HepG2 (cell line): ENCODE measurements around the gene CEP104. TPM values are rescaled to one million over a fixed set of nuclear protein-coding genes. Genes with fewer than 3 reads are reported as not detected.

ENCODE experiments used
- AGO1 ChIP-seq: fragments of 200-400 bp; formaldehyde crosslinking; IDR thresholded peaks from 2 replicates; pipeline ENCODE4 v1.6.1; 2017; ENCODE audit warnings: mild to moderate bottlenecking, low read depth, low read length, moderate library complexity; ENCODE audit not compliant: poor library complexity, severe bottlenecking
- BRD4 ChIP-seq: sonication (generic); formaldehyde crosslinking; IDR thresholded peaks from 2 replicates; pipeline ENCODE4 v1.4.0; 2020; ENCODE audit warnings: missing genetic modification reagents
- HES4 ChIP-seq: sonication (generic); formaldehyde crosslinking; IDR thresholded peaks from 2 replicates; pipeline ENCODE4 v1.9.0; 2021; ENCODE audit warnings: mild to moderate bottlenecking, missing genetic modification reagents, borderline replicate concordance
- HOXA5 ChIP-seq: sonication (generic); formaldehyde crosslinking; IDR thresholded peaks from 2 replicates; pipeline ENCODE4 v1.4.0; 2020; ENCODE audit warnings: missing genetic modification reagents
- IRF2 ChIP-seq: IDR thresholded peaks from 2 replicates; pipeline ENCODE4 v1.6.1; 2018; ENCODE audit warnings: missing genetic modification reagents, missing compliant biosample characterization
- KAT7 ChIP-seq: IDR thresholded peaks from 2 replicates; pipeline ENCODE4 v1.6.1; 2018; ENCODE audit warnings: borderline replicate concordance, missing compliant biosample characterization
- MED13 ChIP-seq: sonication (generic); formaldehyde crosslinking; IDR thresholded peaks from 2 replicates; pipeline ENCODE4 v1.5.0; 2020; ENCODE audit warnings: missing genetic modification reagents
- MED8 ChIP-seq: sonication (generic); formaldehyde crosslinking; IDR thresholded peaks from 2 replicates; pipeline ENCODE4 v1.8.1; 2023; ENCODE audit warnings: mild to moderate bottlenecking, missing genetic modification reagents; ENCODE audit not compliant: insufficient replicate concordance
- NFATC3 ChIP-seq: sonication (generic); formaldehyde crosslinking; IDR thresholded peaks from 2 replicates; pipeline ENCODE4 v1.5.1; 2020; ENCODE audit warnings: mild to moderate bottlenecking, missing genetic modification reagents
- ONECUT2 ChIP-seq: sonication (generic); formaldehyde crosslinking; IDR thresholded peaks from 2 replicates; pipeline ENCODE4 v1.4.0; 2020; ENCODE audit warnings: missing genetic modification reagents
- RXRB ChIP-seq: IDR thresholded peaks from 2 replicates; pipeline ENCODE4 v1.6.1; 2016; ENCODE audit warnings: borderline replicate concordance, missing genetic modification reagents, missing compliant biosample characterization
- SMARCE1 ChIP-seq: fragments of 450-650 bp; IDR thresholded peaks from 2 replicates; pipeline ENCODE4 v1.6.1; 2017; ENCODE audit warnings: borderline replicate concordance
- SP140L ChIP-seq: sonication (generic); formaldehyde crosslinking; IDR thresholded peaks from 2 replicates; pipeline ENCODE4 v1.4.0; 2020; ENCODE audit warnings: missing genetic modification reagents, borderline replicate concordance
- TBX2 ChIP-seq: sonication (generic); formaldehyde crosslinking; IDR thresholded peaks from 2 replicates; pipeline ENCODE4 v1.5.0; 2020; ENCODE audit warnings: missing genetic modification reagents, mild to moderate bottlenecking, borderline replicate concordance
- TCF12 ChIP-seq, 2 experiments: fragments of 450-650 bp in 1 of 2; sonication (generic) in 1 of 2; formaldehyde crosslinking in 1 of 2; IDR thresholded peaks; 2 replicates each; pipeline versions ENCODE4 v1.6.1 to v1.8.0; 2017 to 2022; ENCODE audit warnings: antibody characterized with exemption in 1 of 2, mild to moderate bottlenecking in 1 of 2, missing genetic modification reagents in 1 of 2, moderate library complexity in 1 of 2
- ZFYVE20 ChIP-seq: sonication (generic); formaldehyde crosslinking; IDR thresholded peaks from 2 replicates; pipeline ENCODE4 v1.8.0; 2023; ENCODE audit warnings: low read depth, mild to moderate bottlenecking, moderate library complexity, missing genetic modification reagents, borderline replicate concordance
- ZKSCAN8 ChIP-seq: IDR thresholded peaks from 2 replicates; pipeline ENCODE4 v1.6.1; 2016; ENCODE audit warnings: borderline replicate concordance, missing genetic modification reagents, missing compliant biosample characterization
- ZNF12 ChIP-seq: sonication (generic); formaldehyde crosslinking; IDR thresholded peaks from 2 replicates; pipeline ENCODE4 v1.5.0; 2020; ENCODE audit warnings: missing genetic modification reagents
- ZNF30 ChIP-seq: sonication (generic); formaldehyde crosslinking; IDR thresholded peaks from 2 replicates; pipeline ENCODE4 v1.5.0; 2020; ENCODE audit warnings: mild to moderate bottlenecking, missing genetic modification reagents
- ZNF572 ChIP-seq: sonication (generic); formaldehyde crosslinking; IDR thresholded peaks from 2 replicates; pipeline ENCODE4 v1.5.1; 2020; ENCODE audit warnings: mild to moderate bottlenecking, missing genetic modification reagents
- ZNF644 ChIP-seq: IDR thresholded peaks from 2 replicates; pipeline ENCODE4 v1.6.1; 2016; ENCODE audit warnings: low read depth
- ZNF737 ChIP-seq: sonication (generic); formaldehyde crosslinking; IDR thresholded peaks from 2 replicates; pipeline ENCODE4 v1.5.0; 2020; ENCODE audit warnings: missing genetic modification reagents, mild to moderate bottlenecking, borderline replicate concordance
- polyA plus RNA-seq, 8 experiments: library from polyadenylated mRNA; depleted of rRNA in 3 of 8; stranded (reverse) in 7 of 8; unstranded in 1 of 8; fragments of >200 nt; fragmentation: Illumina TruSeq in 4 of 8; extraction: Trizol in 4 of 8; gene quantifications; 2 replicates each; pipeline versions ENCODE4 v1.2.1 to v1.2.3, GENCODE V29; 2011 to 2016; ENCODE audit warnings: low read depth in 4 of 8, missing spikeins in 1 of 8, mixed read lengths in 1 of 8; ENCODE audit not compliant: insufficient read depth in 1 of 8
- total RNA-seq, 5 experiments: library from RNA; depleted of rRNA; stranded (reverse); fragments of >200 nt; fragmentation: Illumina TruSeq; extraction: Trizol; gene quantifications; 2 replicates each; pipeline ENCODE4 v1.2.3, GENCODE V29; 2016; ENCODE audit warnings: low read depth in 1 of 5
- TF ChIP-seq, protein P1 (sequence below): IDR thresholded peaks from 2 replicates; pipeline ENCODE4 v1.6.1; 2016; ENCODE audit warnings: mild to moderate bottlenecking
- TF ChIP-seq, protein P2 (sequence below): sonication (generic); formaldehyde crosslinking; IDR thresholded peaks from 2 replicates; pipeline ENCODE4 v1.4.0; 2020; ENCODE audit warnings: missing genetic modification reagents, borderline replicate concordance
- TF ChIP-seq, protein P3 (sequence below): IDR thresholded peaks from 2 replicates; pipeline ENCODE4 v1.6.1; 2016; ENCODE audit warnings: missing compliant biosample characterization, missing genetic modification reagents, borderline replicate concordance

CEP104 gene
- total and polyA plus RNA-seq, 2 of the 13 experiments (the other 11 are each of a cell fraction or from before 2014, with no cell fraction given): 20.4 to 30.1 TPM

DNA sequence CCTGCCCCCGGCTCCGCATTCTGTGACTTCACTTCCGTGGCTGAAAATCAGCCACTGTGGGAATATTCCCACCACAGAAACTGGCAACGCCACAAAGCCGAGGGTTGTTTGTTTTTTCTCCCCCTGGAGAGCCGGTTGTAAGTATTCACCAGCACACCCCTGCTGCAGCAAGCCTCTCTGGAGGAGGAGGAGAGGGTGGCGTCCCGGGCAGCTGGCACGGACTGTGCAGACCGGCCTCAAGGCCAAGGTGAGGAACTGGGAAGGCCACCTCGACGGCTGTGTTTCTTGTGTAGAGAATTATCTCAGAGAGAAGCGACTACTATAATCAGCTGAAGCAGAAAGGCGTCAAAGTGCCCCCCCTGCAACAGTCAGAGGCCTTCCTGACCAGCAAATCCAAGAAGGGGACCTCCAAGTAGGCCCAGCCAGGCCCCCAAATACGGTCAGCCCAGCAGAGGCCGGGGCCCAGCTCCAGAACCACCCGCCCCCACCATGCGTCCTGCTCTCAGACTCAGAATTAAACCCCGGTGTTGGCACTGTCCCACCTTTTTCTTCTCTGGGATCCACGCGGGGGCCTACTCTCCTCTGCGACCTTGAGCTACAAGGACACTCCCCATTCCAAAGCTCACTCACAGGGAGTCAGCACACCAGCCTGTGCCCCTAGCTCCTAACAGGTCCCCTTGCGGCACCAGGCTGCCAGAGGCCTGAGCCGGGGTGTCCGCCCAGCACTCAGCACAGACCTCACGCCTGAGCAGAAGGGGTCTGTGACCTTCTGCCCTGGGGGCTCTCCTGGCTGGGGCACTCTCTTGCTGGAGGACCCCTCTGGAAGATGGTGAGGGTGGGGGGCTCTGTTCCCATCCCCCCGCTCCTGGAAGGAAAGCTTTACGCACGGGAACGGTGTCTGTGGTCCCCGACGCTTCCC, 85.6 kb downstream of the CEP104 start (continued):
- TF ChIP-seq ZNF644: no peak
- TF ChIP-seq, protein P1, sequence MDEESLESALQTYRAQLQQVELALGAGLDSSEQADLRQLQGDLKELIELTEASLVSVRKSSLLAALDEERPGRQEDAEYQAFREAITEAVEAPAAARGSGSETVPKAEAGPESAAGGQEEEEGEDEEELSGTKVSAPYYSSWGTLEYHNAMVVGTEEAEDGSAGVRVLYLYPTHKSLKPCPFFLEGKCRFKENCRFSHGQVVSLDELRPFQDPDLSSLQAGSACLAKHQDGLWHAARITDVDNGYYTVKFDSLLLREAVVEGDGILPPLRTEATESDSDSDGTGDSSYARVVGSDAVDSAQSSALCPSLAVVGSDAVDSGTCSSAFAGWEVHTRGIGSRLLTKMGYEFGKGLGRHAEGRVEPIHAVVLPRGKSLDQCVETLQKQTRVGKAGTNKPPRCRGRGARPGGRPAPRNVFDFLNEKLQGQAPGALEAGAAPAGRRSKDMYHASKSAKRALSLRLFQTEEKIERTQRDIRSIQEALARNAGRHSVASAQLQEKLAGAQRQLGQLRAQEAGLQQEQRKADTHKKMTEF: 0 out of 2 replicates have a peak, but pooled peaks have one; percentile 46
- no peak for TF ChIP-seq ZNF737
- TF ChIP-seq ZNF572 (CRISPR knock-in tag): 0 out of 2 replicates have a peak, but pooled peaks have one; percentile 60
- no peak for TF ChIP-seq MED13
- no peak for TF ChIP-seq ONECUT2
- TF ChIP-seq BRD4 (CRISPR knock-in tag): no peak; the same call in 1 of the 2 replicates
- no peak for TF ChIP-seq KAT7 (CRISPR knock-in tag)
- TF ChIP-seq ZNF30 (CRISPR knock-in tag): no peak
- TF ChIP-seq, protein P2, sequence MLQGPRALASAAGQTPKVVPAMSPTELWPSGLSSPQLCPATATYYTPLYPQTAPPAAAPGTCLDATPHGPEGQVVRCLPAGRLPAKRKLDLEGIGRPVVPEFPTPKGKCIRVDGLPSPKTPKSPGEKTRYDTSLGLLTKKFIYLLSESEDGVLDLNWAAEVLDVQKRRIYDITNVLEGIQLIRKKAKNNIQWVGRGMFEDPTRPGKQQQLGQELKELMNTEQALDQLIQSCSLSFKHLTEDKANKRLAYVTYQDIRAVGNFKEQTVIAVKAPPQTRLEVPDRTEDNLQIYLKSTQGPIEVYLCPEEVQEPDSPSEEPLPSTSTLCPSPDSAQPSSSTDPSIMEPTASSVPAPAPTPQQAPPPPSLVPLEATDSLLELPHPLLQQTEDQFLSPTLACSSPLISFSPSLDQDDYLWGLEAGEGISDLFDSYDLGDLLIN: peak; percentile 33; the same call in 1 of the 2 replicates
- 0 out of 2 replicates have a peak, but pooled peaks have one; percentile 25 for TF ChIP-seq IRF2
- TF ChIP-seq ZNF12 (CRISPR knock-in tag): no peak
- peak; percentile 48 for TF ChIP-seq AGO1
- no peak for TF ChIP-seq NFATC3
- TF ChIP-seq TBX2 (CRISPR knock-in tag): peak; percentile 81
- TF ChIP-seq HES4 (CRISPR knock-in tag): no peak
- TF ChIP-seq TCF12 (IDR thresholded peaks at IDR 0.05): no peak
- TF ChIP-seq TCF12 (CRISPR knock-in tag; IDR thresholded peaks at IDR 0.05): no peak
- TF ChIP-seq SP140L (CRISPR knock-in tag): no peak
- no peak for TF ChIP-seq MED8 (CRISPR knock-in tag)
- TF ChIP-seq RXRB (CRISPR knock-in tag): no peak; the same call in 1 of the 2 replicates
- TF ChIP-seq HOXA5 (CRISPR knock-in tag): 0 out of 2 replicates have a peak, but pooled peaks have one; percentile 14
- TF ChIP-seq ZFYVE20 (CRISPR knock-in tag): no peak
- TF ChIP-seq, protein P3, sequence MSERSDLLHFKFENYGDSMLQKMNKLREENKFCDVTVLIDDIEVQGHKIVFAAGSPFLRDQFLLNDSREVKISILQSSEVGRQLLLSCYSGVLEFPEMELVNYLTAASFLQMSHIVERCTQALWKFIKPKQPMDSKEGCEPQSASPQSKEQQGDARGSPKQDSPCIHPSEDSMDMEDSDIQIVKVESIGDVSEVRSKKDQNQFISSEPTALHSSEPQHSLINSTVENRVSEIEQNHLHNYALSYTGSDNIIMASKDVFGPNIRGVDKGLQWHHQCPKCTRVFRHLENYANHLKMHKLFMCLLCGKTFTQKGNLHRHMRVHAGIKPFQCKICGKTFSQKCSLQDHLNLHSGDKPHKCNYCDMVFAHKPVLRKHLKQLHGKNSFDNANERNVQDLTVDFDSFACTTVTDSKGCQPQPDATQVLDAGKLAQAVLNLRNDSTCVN (CRISPR knock-in tag): no peak
- TF ChIP-seq ZKSCAN8: no peak
- TF ChIP-seq SMARCE1: no peak
